Measurements from ENCODE around the gene LTN1.
A peak's percentile ranks its signal among the peaks of the same experiment; 100 is the strongest.

The LTN1 gene

GRCh38 chr21:28899744-28900143, 92.9 kb downstream of the LTN1 start:
- H3K27ac ChIP-seq, result no peak overlapping the region
- no peak for DNase-seq (ENCODE audit: low spot score)
- TF ChIP-seq, protein P1, sequence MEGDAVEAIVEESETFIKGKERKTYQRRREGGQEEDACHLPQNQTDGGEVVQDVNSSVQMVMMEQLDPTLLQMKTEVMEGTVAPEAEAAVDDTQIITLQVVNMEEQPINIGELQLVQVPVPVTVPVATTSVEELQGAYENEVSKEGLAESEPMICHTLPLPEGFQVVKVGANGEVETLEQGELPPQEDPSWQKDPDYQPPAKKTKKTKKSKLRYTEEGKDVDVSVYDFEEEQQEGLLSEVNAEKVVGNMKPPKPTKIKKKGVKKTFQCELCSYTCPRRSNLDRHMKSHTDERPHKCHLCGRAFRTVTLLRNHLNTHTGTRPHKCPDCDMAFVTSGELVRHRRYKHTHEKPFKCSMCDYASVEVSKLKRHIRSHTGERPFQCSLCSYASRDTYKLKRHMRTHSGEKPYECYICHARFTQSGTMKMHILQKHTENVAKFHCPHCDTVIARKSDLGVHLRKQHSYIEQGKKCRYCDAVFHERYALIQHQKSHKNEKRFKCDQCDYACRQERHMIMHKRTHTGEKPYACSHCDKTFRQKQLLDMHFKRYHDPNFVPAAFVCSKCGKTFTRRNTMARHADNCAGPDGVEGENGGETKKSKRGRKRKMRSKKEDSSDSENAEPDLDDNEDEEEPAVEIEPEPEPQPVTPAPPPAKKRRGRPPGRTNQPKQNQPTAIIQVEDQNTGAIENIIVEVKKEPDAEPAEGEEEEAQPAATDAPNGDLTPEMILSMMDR (IDR thresholded peaks at IDR 0.05), result no peak
- H3K4me3 ChIP-seq, result no peak overlapping the region

DNA sequence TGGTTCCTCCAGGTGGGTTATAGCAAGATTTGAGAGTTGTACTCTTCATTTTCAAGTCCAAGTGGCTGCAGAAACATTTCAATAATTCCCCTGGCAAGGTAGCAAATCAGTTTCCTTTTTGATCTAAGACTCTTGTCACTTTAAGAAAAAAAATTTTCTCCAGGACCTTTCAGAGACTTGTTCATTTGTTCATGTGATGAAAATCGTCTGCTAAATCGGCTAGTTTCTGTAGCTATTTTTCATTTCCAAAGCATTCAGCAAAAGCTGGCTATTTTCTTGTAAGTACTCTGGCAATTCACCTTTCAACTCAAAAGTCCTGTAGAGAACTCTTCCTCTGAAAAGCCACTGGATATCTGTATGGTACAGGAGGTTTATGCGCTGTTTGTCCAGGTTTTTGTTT, 93.5 kb downstream of the LTN1 start:
- H3K27ac ChIP-seq, result no peak overlapping the region
- H3K4me3 ChIP-seq, result no peak overlapping the region
- no peak for DNase-seq (ENCODE audit: low spot score)
- TF ChIP-seq, protein P1 (IDR thresholded peaks at IDR 0.05), result no peak

DNA sequence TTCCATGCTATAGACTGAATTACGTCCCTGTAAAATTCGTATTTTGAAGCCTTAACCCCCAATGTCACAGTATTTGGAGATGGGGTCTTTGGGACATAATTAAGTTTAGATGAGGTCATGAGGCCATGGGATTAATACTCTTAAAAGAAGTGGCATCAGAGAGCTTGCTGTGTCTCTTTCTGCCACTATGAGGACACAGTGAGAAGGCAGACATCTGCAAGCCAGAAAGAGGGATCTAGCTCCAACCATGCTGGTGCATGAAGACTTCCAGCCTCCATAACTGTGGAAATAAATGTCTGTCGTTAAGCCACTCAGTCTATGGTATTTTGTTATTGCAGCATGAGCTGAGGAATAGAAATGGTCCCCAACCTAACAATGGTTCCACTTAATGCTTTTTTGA, 99.0 kb downstream of the LTN1 start:
- TF ChIP-seq, protein P1 (IDR thresholded peaks at IDR 0.05), result no peak
- Histone ChIP-seq H3K4me3 (no peak overlapping the region), H3K27ac (no peak overlapping the region)
- DNase-seq (ENCODE audit: low spot score), result no peak

- no peak for DNase-seq (ENCODE audit: low spot score)
- H3K27ac ChIP-seq, result no peak overlapping the region
- TF ChIP-seq, protein P1 (IDR thresholded peaks at IDR 0.05), result no peak
- H3K4me3 ChIP-seq, result no peak overlapping the region
These were observed 100.2 kb downstream of the LTN1 start for GRCh38 chr21:28892199-28893111.

DNA sequence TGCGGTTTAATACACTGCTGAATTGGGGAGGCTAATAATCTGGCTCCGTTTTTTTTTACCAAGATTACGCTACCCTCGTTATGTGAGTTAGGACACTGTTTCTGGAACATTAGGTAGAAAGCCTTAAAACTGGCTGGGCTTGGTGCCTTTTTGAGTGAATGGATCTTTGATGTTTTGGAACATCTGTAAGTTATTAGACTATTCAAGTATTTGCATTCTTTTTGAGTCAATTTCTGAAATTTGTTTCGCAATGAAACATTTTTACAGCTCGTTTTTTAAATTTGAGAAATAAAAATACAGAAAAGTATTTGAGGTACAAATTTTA, 106.9 kb downstream of the LTN1 start:
- Histone ChIP-seq H3K4me3 (no peak overlapping the region), H3K27ac (peak overlapping the region in 1 of 2 donors; percentile 95)
- no peak for DNase-seq (ENCODE audit: low spot score)
- TF ChIP-seq, protein P1 (IDR thresholded peaks at IDR 0.05), result no peak

- Histone ChIP-seq H3K27ac (peak overlapping the region; percentile 77 to 95), H3K4me3 (peak overlapping the region; percentile 76)
- peak; percentile 94 for DNase-seq (ENCODE audit: low spot score)
- TF ChIP-seq, protein P1 (IDR thresholded peaks at IDR 0.05), result no peak
These were observed 107.5 kb downstream of the LTN1 start for GRCh38 chr21:28884976-28885852.
